HEK293 (cell line): ENCODE measurements around the gene MAP7.

ENCODE experiments used
- CTCF ChIA-PET: fragments of 350-600 bp; formaldehyde crosslinking; extraction: SDS; loops from one replicate; lab custom pipeline; 2021; ENCODE audit warnings: antibody characterized with exemption; lab: Yijun Ruan, JAX
- POLR2A ChIA-PET: fragments of 300-600 bp; formaldehyde crosslinking; extraction: SDS; loops from one replicate; lab custom pipeline; 2020; ENCODE audit warnings: antibody characterized with exemption, inconsistent platforms; lab: Yijun Ruan, JAX
- H3K27ac ChIP-seq: fragments of 200-500 bp; sonication (Bioruptor generic); 2 replicates; pipeline ENCODE4 v1.5.1; 2014; ENCODE audit warnings: low read depth, low read length, control low read depth, inconsistent platforms; ENCODE audit errors: extremely low read depth
- H3K36me3 ChIP-seq, 2 experiments: fragments of 200-500 bp in 1 of 2; sonication (Bioruptor generic) in 1 of 2; 1 replicate in 1 of 2; 2 replicates in 1 of 2; pipeline ENCODE4 v1.5.1; 2014 to 2017; ENCODE audit warnings: inconsistent platforms in 2 of 2, low read length in 2 of 2; ENCODE audit not compliant: control insufficient read depth in 2 of 2, insufficient read depth in 1 of 2
- H3K4me1 ChIP-seq: fragments of 200-500 bp; sonication (Bioruptor generic); 2 replicates; pipeline ENCODE4 v1.5.1; 2014; ENCODE audit warnings: mild to moderate bottlenecking, low read length, inconsistent platforms; ENCODE audit not compliant: control insufficient read depth, insufficient read depth
- H3K4me3 ChIP-seq: 2 replicates; pipeline ENCODE4 v1.5.1; 2011; ENCODE audit warnings: low read depth, mild to moderate bottlenecking, control low read depth, low read length, moderate library complexity
- H3K9me3 ChIP-seq: fragments of 200-500 bp; sonication (Bioruptor generic); 2 replicates; pipeline ENCODE4 v1.5.1; 2014; ENCODE audit warnings: low read depth, low read length, inconsistent platforms; ENCODE audit not compliant: control insufficient read depth, insufficient read depth
- ZBTB21 ChIP-seq: fragments of 450-650 bp; formaldehyde crosslinking; IDR thresholded peaks from 2 replicates; pipeline ENCODE4 v1.5.1; 2017; ENCODE audit warnings: missing biosample characterization, missing genetic modification characterization
- ZBTB48 ChIP-seq: fragments of 450-650 bp; formaldehyde crosslinking; IDR thresholded peaks from 2 replicates; pipeline ENCODE4 v1.5.1; 2016; ENCODE audit warnings: missing biosample characterization, missing genetic modification characterization
- ZNF10 ChIP-seq: fragments of 450-650 bp; formaldehyde crosslinking; IDR thresholded peaks from 2 replicates; pipeline ENCODE4 v1.5.1; 2017; ENCODE audit warnings: missing biosample characterization, missing genetic modification characterization
- ZNF121 ChIP-seq: fragments of 450-650 bp; formaldehyde crosslinking; IDR thresholded peaks from 2 replicates; pipeline ENCODE4 v1.5.1; 2016; ENCODE audit warnings: missing biosample characterization, missing genetic modification characterization
- ZNF248 ChIP-seq: fragments of 450-650 bp; formaldehyde crosslinking; IDR thresholded peaks from 2 replicates; pipeline ENCODE4 v1.5.1; 2017; ENCODE audit warnings: missing biosample characterization, missing genetic modification characterization
- ZNF274 ChIP-seq, 2 experiments: fragments of 200-500 bp in 1 of 2; fragments of 450-650 bp in 1 of 2; sonication (Bioruptor generic) in 1 of 2; formaldehyde crosslinking in 1 of 2; IDR thresholded peaks; 2 replicates each; pipeline versions ENCODE4 v1.5.1 to v1.6.1; 2014 to 2016; ENCODE audit warnings: borderline replicate concordance in 1 of 2, inconsistent platforms in 1 of 2, low read length in 1 of 2, missing biosample characterization in 1 of 2, missing genetic modification characterization in 1 of 2
- ZNF629 ChIP-seq: fragments of 450-650 bp; formaldehyde crosslinking; IDR thresholded peaks from 2 replicates; pipeline ENCODE4 v1.5.1; 2017; ENCODE audit warnings: missing biosample characterization, missing genetic modification characterization
- TF ChIP-seq, protein P1 (sequence below): fragments of 450-650 bp; formaldehyde crosslinking; IDR thresholded peaks from 2 replicates; pipeline ENCODE4 v1.5.1; 2016; ENCODE audit warnings: missing biosample characterization, missing genetic modification characterization, low read depth
- TF ChIP-seq, protein P2 (sequence below): fragments of 450-650 bp; formaldehyde crosslinking; conservative IDR thresholded peaks from 2 replicates; pipeline ENCODE4 v1.5.1; 2016; ENCODE audit warnings: low read depth, missing biosample characterization, missing genetic modification characterization
- TF ChIP-seq, protein P3 (sequence below): fragments of 450-650 bp; formaldehyde crosslinking; IDR thresholded peaks from 2 replicates; pipeline ENCODE4 v1.5.1; 2017; ENCODE audit warnings: missing biosample characterization, missing genetic modification characterization
- TF ChIP-seq, protein P4 (sequence below): fragments of 450-650 bp; formaldehyde crosslinking; IDR thresholded peaks from 2 replicates; pipeline ENCODE4 v1.5.1; 2016; ENCODE audit warnings: missing biosample characterization, missing genetic modification characterization
- TF ChIP-seq, protein P5 (sequence below): fragments of 450-650 bp; formaldehyde crosslinking; IDR thresholded peaks from 2 replicates; pipeline ENCODE4 v1.5.1; 2016; ENCODE audit warnings: missing biosample characterization, missing genetic modification characterization, borderline replicate concordance
- TF ChIP-seq, protein P6 (sequence below): IDR thresholded peaks from 2 replicates; pipeline ENCODE4 v1.6.1; 2011; ENCODE audit warnings: mild to moderate bottlenecking, low read depth, low read length, borderline replicate concordance

MAP7 gene

DNA sequence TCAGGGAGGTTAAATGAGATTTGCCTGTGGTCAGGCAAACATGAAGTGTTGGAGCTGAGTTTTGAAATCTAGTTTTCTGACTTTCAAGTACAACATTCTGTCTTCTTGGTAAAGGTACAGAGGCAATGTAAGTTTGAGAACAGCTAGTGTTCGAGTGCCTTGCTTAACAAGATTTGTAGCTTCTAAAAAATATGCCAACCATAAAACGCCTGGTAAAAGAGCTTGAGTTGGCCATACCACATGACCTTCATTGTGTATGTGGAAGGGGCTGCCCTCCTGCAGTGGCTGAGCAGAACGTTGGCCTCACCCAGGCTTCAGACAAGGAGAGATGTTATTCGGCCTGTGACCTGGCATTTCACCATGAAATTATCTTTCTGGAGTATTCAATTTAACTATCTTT, 86.5 kb downstream of the MAP7 start (continued):
- TF ChIP-seq ZBTB48 (tag by site-specific recombination), result no peak
- TF ChIP-seq, protein P1, sequence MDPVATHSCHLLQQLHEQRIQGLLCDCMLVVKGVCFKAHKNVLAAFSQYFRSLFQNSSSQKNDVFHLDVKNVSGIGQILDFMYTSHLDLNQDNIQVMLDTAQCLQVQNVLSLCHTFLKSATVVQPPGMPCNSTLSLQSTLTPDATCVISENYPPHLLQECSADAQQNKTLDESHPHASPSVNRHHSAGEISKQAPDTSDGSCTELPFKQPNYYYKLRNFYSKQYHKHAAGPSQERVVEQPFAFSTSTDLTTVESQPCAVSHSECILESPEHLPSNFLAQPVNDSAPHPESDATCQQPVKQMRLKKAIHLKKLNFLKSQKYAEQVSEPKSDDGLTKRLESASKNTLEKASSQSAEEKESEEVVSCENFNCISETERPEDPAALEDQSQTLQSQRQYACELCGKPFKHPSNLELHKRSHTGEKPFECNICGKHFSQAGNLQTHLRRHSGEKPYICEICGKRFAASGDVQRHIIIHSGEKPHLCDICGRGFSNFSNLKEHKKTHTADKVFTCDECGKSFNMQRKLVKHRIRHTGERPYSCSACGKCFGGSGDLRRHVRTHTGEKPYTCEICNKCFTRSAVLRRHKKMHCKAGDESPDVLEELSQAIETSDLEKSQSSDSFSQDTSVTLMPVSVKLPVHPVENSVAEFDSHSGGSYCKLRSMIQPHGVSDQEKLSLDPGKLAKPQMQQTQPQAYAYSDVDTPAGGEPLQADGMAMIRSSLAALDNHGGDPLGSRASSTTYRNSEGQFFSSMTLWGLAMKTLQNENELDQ (tag by site-specific recombination), result no peak
- TF ChIP-seq ZNF248, result no peak

DNA sequence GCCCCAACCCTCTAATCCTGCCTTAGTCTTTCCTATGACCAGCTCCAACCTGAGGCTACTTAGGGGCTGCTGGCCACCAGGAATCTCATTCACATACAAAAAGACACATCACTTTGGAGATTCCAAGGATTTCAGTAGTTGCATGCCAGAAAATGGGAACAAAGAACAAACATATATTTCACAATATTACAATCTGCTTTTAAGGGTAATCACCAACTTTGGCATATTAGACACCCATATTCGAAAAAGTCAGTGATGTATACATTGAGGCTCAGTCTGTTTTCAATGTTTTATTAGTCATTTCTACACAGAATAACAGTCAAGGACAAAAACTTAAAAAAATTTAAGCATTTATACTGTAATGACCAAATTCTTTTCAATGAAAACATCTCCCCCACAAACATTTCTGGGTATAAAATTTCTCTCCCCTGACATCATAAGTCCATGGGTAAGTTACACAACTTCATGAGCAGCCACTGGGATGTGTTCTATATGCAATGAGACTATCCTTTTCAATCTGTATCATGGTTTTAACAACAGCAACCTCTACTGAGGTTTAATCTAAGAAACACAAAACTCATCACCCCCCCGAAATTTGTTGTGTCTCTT, 103.5 kb downstream of the MAP7 start:
- no peak overlapping the region for H3K4me3 ChIP-seq
- ChIA-PET POLR2A (no interaction called here), CTCF (no interaction called here)
- H3K36me3 ChIP-seq, result no peaks in the 10 kb centered on the region
- no peaks in the 10 kb centered on the region for H3K9me3 ChIP-seq
- TF ChIP-seq ZNF121 (tag by site-specific recombination) (no peak), ZNF10 (tag by site-specific recombination) (no peak), ZNF629 (tag by site-specific recombination) (peak; percentile 36; the same call in 1 of the 2 replicates)
- TF ChIP-seq, protein P2, sequence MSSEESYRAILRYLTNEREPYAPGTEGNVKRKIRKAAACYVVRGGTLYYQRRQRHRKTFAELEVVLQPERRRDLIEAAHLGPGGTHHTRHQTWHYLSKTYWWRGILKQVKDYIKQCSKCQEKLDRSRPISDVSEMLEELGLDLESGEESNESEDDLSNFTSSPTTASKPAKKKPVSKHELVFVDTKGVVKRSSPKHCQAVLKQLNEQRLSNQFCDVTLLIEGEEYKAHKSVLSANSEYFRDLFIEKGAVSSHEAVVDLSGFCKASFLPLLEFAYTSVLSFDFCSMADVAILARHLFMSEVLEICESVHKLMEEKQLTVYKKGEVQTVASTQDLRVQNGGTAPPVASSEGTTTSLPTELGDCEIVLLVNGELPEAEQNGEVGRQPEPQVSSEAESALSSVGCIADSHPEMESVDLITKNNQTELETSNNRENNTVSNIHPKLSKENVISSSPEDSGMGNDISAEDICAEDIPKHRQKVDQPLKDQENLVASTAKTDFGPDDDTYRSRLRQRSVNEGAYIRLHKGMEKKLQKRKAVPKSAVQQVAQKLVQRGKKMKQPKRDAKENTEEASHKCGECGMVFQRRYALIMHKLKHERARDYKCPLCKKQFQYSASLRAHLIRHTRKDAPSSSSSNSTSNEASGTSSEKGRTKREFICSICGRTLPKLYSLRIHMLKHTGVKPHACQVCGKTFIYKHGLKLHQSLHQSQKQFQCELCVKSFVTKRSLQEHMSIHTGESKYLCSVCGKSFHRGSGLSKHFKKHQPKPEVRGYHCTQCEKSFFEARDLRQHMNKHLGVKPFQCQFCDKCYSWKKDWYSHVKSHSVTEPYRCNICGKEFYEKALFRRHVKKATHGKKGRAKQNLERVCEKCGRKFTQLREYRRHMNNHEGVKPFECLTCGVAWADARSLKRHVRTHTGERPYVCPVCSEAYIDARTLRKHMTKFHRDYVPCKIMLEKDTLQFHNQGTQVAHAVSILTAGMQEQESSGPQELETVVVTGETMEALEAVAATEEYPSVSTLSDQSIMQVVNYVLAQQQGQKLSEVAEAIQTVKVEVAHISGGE (tag by site-specific recombination), result no peak
- peaks cover 14% of the 10 kb centered on the region for H3K4me1 ChIP-seq
- no peak overlapping the region for H3K27ac ChIP-seq

DNA sequence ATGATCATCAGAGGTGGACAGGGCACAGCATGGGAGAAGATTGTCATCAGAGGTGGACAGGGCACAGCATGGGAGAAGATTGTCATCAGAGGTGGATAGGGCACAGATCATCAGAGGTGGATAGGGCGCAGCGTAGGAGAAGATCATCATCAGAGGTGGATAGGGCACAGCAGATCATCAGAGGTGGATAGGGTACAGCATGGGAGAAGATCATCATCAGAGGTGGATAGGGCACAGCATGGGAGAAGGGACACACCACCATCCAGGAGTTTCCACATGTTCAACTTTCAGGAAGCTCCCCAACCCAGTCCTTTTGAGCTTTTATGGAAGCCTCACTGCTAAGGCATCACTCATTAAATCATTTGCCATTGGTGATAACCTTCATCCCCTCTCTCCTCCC, 104.1 kb downstream of the MAP7 start:
- Histone ChIP-seq H3K4me1 (peaks cover 14% of the 10 kb centered on the region), H3K36me3 (no peaks in the 10 kb centered on the region), H3K9me3 (no peaks in the 10 kb centered on the region), H3K27ac (no peak overlapping the region), H3K4me3 (no peak overlapping the region)
- ChIA-PET POLR2A (no interaction called here), CTCF (interaction anchor here (0.6 kb wide), 1 partner anchor 64 kb away, joined by 3 read pairs; no protein-coding TSS in a partner anchor)
- TF ChIP-seq ZNF274 (IDR thresholded peaks at IDR 0.05; ENCODE audit: low read length) (no peak), ZNF274 (tag by site-specific recombination; IDR thresholded peaks at IDR 0.05; ENCODE audit: borderline replicate concordance) (no peak), ZBTB21 (no peak)
- TF ChIP-seq, protein P3, sequence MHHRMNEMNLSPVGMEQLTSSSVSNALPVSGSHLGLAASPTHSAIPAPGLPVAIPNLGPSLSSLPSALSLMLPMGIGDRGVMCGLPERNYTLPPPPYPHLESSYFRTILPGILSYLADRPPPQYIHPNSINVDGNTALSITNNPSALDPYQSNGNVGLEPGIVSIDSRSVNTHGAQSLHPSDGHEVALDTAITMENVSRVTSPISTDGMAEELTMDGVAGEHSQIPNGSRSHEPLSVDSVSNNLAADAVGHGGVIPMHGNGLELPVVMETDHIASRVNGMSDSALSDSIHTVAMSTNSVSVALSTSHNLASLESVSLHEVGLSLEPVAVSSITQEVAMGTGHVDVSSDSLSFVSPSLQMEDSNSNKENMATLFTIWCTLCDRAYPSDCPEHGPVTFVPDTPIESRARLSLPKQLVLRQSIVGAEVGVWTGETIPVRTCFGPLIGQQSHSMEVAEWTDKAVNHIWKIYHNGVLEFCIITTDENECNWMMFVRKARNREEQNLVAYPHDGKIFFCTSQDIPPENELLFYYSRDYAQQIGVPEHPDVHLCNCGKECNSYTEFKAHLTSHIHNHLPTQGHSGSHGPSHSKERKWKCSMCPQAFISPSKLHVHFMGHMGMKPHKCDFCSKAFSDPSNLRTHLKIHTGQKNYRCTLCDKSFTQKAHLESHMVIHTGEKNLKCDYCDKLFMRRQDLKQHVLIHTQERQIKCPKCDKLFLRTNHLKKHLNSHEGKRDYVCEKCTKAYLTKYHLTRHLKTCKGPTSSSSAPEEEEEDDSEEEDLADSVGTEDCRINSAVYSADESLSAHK, result no peak
- TF ChIP-seq, protein P4, sequence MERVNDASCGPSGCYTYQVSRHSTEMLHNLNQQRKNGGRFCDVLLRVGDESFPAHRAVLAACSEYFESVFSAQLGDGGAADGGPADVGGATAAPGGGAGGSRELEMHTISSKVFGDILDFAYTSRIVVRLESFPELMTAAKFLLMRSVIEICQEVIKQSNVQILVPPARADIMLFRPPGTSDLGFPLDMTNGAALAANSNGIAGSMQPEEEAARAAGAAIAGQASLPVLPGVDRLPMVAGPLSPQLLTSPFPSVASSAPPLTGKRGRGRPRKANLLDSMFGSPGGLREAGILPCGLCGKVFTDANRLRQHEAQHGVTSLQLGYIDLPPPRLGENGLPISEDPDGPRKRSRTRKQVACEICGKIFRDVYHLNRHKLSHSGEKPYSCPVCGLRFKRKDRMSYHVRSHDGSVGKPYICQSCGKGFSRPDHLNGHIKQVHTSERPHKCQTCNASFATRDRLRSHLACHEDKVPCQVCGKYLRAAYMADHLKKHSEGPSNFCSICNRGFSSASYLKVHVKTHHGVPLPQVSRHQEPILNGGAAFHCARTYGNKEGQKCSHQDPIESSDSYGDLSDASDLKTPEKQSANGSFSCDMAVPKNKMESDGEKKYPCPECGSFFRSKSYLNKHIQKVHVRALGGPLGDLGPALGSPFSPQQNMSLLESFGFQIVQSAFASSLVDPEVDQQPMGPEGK (tag by site-specific recombination), result no peak
- TF ChIP-seq, protein P5, sequence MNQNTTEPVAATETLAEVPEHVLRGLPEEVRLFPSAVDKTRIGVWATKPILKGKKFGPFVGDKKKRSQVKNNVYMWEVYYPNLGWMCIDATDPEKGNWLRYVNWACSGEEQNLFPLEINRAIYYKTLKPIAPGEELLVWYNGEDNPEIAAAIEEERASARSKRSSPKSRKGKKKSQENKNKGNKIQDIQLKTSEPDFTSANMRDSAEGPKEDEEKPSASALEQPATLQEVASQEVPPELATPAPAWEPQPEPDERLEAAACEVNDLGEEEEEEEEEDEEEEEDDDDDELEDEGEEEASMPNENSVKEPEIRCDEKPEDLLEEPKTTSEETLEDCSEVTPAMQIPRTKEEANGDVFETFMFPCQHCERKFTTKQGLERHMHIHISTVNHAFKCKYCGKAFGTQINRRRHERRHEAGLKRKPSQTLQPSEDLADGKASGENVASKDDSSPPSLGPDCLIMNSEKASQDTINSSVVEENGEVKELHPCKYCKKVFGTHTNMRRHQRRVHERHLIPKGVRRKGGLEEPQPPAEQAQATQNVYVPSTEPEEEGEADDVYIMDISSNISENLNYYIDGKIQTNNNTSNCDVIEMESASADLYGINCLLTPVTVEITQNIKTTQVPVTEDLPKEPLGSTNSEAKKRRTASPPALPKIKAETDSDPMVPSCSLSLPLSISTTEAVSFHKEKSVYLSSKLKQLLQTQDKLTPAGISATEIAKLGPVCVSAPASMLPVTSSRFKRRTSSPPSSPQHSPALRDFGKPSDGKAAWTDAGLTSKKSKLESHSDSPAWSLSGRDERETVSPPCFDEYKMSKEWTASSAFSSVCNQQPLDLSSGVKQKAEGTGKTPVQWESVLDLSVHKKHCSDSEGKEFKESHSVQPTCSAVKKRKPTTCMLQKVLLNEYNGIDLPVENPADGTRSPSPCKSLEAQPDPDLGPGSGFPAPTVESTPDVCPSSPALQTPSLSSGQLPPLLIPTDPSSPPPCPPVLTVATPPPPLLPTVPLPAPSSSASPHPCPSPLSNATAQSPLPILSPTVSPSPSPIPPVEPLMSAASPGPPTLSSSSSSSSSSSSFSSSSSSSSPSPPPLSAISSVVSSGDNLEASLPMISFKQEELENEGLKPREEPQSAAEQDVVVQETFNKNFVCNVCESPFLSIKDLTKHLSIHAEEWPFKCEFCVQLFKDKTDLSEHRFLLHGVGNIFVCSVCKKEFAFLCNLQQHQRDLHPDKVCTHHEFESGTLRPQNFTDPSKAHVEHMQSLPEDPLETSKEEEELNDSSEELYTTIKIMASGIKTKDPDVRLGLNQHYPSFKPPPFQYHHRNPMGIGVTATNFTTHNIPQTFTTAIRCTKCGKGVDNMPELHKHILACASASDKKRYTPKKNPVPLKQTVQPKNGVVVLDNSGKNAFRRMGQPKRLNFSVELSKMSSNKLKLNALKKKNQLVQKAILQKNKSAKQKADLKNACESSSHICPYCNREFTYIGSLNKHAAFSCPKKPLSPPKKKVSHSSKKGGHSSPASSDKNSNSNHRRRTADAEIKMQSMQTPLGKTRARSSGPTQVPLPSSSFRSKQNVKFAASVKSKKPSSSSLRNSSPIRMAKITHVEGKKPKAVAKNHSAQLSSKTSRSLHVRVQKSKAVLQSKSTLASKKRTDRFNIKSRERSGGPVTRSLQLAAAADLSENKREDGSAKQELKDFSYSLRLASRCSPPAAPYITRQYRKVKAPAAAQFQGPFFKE (tag by site-specific recombination), result no peak
- TF ChIP-seq, protein P6, sequence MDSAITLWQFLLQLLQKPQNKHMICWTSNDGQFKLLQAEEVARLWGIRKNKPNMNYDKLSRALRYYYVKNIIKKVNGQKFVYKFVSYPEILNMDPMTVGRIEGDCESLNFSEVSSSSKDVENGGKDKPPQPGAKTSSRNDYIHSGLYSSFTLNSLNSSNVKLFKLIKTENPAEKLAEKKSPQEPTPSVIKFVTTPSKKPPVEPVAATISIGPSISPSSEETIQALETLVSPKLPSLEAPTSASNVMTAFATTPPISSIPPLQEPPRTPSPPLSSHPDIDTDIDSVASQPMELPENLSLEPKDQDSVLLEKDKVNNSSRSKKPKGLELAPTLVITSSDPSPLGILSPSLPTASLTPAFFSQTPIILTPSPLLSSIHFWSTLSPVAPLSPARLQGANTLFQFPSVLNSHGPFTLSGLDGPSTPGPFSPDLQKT, result no peak
